Erythroblast (primary cell): Measurements from ENCODE around the gene TNFRSF4.

ENCODE experiments used
- GATA1 ChIP-seq: IDR thresholded peaks from 2 replicates; pipeline ENCODE4 v1.6.1; 2011; ENCODE audit warnings: low read depth, mild to moderate bottlenecking, control low read depth, low read length, moderate library complexity
- POLR2A ChIP-seq: IDR thresholded peaks from 2 replicates; pipeline ENCODE4 v1.6.1; 2011; ENCODE audit warnings: mild to moderate bottlenecking, low read length

GRCh38 chr1:1170215-1171091, 43.5 kb downstream of the TNFRSF4 start:
- TF ChIP-seq POLR2A (no peak), GATA1 (no peak)
